ENCODE results near the gene SYCE3.
"Not testable (repeated sequence)": the region's sequence is repeated elsewhere in the genome, so short reads cannot be mapped to it uniquely, and the experiment has no call there.

Gene SYCE3

GRCh38 chr22:50562523-50563412, at the start of gene SYCE3:
Gene SYCE3, minus strand, starts transcription at chr22:50562919. Its CDS starts 6,514 bp downstream, at chr22:50556405.
- Histone ChIP-seq H3K36me3 (ENCODE audit: control insufficient read depth in 2 of 2, insufficient read depth in 2 of 2, low read length in 2 of 2) (no peaks in the 10 kb centered on the region), H3K27me3 (ENCODE audit: control insufficient read depth in 1 of 2, insufficient read depth in 2 of 2, low read length in 2 of 2) (peaks cover 0 to 1% of the 10 kb centered on the region in 2 donors), H3K4me3 (ENCODE audit: low read length in 2 of 2) (peak within 1 kb of the TSS; percentile 76 to 92), H3K9ac (ENCODE audit: low read length in 2 of 2) (peak within 1 kb of the TSS; percentile 65 to 80), H3K27ac (ENCODE audit: low read length) (no peak within 1 kb of the TSS), H3K9me3 (ENCODE audit: control insufficient read depth in 2 of 2, low read length in 2 of 2) (no peaks in the 10 kb centered on the region), H3K4me1 (ENCODE audit: control insufficient read depth, insufficient read depth, low read length) (peaks cover 10% of the 10 kb centered on the region)

GRCh38 chr22:50612168-50612527, 49.4 kb upstream of the SYCE3 start:
- Histone ChIP-seq H3K9ac (ENCODE audit: low read length in 2 of 2) (no peak overlapping the region), H3K27me3 (ENCODE audit: control insufficient read depth in 1 of 2, insufficient read depth in 2 of 2, low read length in 2 of 2) (peaks cover 17 to 19% of the 10 kb centered on the region in 2 donors), H3K4me1 (ENCODE audit: control insufficient read depth, insufficient read depth, low read length) (no peaks in the 10 kb centered on the region), H3K9me3 (ENCODE audit: control insufficient read depth in 2 of 2, low read length in 2 of 2) (no peaks in the 10 kb centered on the region), H3K27ac (ENCODE audit: low read length) (no peak overlapping the region), H3K36me3 (ENCODE audit: control insufficient read depth in 2 of 2, insufficient read depth in 2 of 2, low read length in 2 of 2) (no peaks in the 10 kb centered on the region), H3K4me3 (ENCODE audit: low read length in 2 of 2) (no peak overlapping the region)

GRCh38 chr22:50611341-50612060, 48.8 kb upstream of the SYCE3 start:
- no peak overlapping the region for H3K4me3 ChIP-seq (ENCODE audit: low read length in 2 of 2)
- H3K27me3 ChIP-seq (ENCODE audit: control insufficient read depth in 1 of 2, insufficient read depth in 2 of 2, low read length in 2 of 2): peaks cover 19 to 20% of the 10 kb centered on the region in 2 donors
- no peaks in the 10 kb centered on the region for H3K4me1 ChIP-seq (ENCODE audit: control insufficient read depth, insufficient read depth, low read length)
- H3K36me3 ChIP-seq (ENCODE audit: control insufficient read depth in 2 of 2, insufficient read depth in 2 of 2, low read length in 2 of 2): no peaks in the 10 kb centered on the region
- no peaks in the 10 kb centered on the region for H3K9me3 ChIP-seq (ENCODE audit: control insufficient read depth in 2 of 2, low read length in 2 of 2)
- no peak overlapping the region for H3K9ac ChIP-seq (ENCODE audit: low read length in 2 of 2)
- no peak overlapping the region for H3K27ac ChIP-seq (ENCODE audit: low read length)

GRCh38 chr22:50610581-50610980, 47.9 kb upstream of the SYCE3 start:
- Histone ChIP-seq H3K9ac (ENCODE audit: low read length in 2 of 2) (no peak overlapping the region), H3K4me3 (ENCODE audit: low read length in 2 of 2) (no peak overlapping the region), H3K27me3 (ENCODE audit: control insufficient read depth in 1 of 2, insufficient read depth in 2 of 2, low read length in 2 of 2) (peaks cover 20% of the 10 kb centered on the region in 2 donors), H3K27ac (ENCODE audit: low read length) (no peak overlapping the region), H3K36me3 (ENCODE audit: control insufficient read depth in 2 of 2, insufficient read depth in 2 of 2, low read length in 2 of 2) (no peaks in the 10 kb centered on the region), H3K4me1 (ENCODE audit: control insufficient read depth, insufficient read depth, low read length) (no peaks in the 10 kb centered on the region), H3K9me3 (ENCODE audit: control insufficient read depth in 2 of 2, low read length in 2 of 2) (no peaks in the 10 kb centered on the region)

- Histone ChIP-seq H3K4me1 (ENCODE audit: control insufficient read depth, insufficient read depth, low read length) (no peaks in the 10 kb centered on the region), H3K4me3 (ENCODE audit: low read length in 2 of 2) (no peak overlapping the region), H3K9me3 (ENCODE audit: control insufficient read depth in 2 of 2, low read length in 2 of 2) (no peaks in the 10 kb centered on the region), H3K27me3 (ENCODE audit: control insufficient read depth in 1 of 2, insufficient read depth in 2 of 2, low read length in 2 of 2) (peaks cover 22 to 25% of the 10 kb centered on the region in 2 donors), H3K27ac (ENCODE audit: low read length) (no peak overlapping the region), H3K9ac (ENCODE audit: low read length in 2 of 2) (no peak overlapping the region), H3K36me3 (ENCODE audit: control insufficient read depth in 2 of 2, insufficient read depth in 2 of 2, low read length in 2 of 2) (no peaks in the 10 kb centered on the region)
Measured at GRCh38 chr22:50610041-50610451, 47.3 kb upstream of the SYCE3 start.

GRCh38 chr22:50609599-50609998, 46.9 kb upstream of the SYCE3 start:
- Histone ChIP-seq H3K27ac (ENCODE audit: low read length) (no peak overlapping the region), H3K36me3 (ENCODE audit: control insufficient read depth in 2 of 2, insufficient read depth in 2 of 2, low read length in 2 of 2) (no peaks in the 10 kb centered on the region), H3K27me3 (ENCODE audit: control insufficient read depth in 1 of 2, insufficient read depth in 2 of 2, low read length in 2 of 2) (peaks cover 24 to 30% of the 10 kb centered on the region in 2 donors), H3K4me1 (ENCODE audit: control insufficient read depth, insufficient read depth, low read length) (no peaks in the 10 kb centered on the region), H3K9me3 (ENCODE audit: control insufficient read depth in 2 of 2, low read length in 2 of 2) (no peaks in the 10 kb centered on the region), H3K9ac (ENCODE audit: low read length in 2 of 2) (no peak overlapping the region), H3K4me3 (ENCODE audit: low read length in 2 of 2) (no peak overlapping the region)

GRCh38 chr22:50608996-50609395, 46.3 kb upstream of the SYCE3 start:
- Histone ChIP-seq H3K27me3 (ENCODE audit: control insufficient read depth in 1 of 2, insufficient read depth in 2 of 2, low read length in 2 of 2) (peaks cover 24 to 34% of the 10 kb centered on the region in 2 donors), H3K9ac (ENCODE audit: low read length in 2 of 2) (no peak overlapping the region), H3K4me3 (ENCODE audit: low read length in 2 of 2) (no peak overlapping the region), H3K4me1 (ENCODE audit: control insufficient read depth, insufficient read depth, low read length) (no peaks in the 10 kb centered on the region), H3K9me3 (ENCODE audit: control insufficient read depth in 2 of 2, low read length in 2 of 2) (no peaks in the 10 kb centered on the region), H3K27ac (ENCODE audit: low read length) (no peak overlapping the region), H3K36me3 (ENCODE audit: control insufficient read depth in 2 of 2, insufficient read depth in 2 of 2, low read length in 2 of 2) (no peaks in the 10 kb centered on the region)

GRCh38 chr22:50608058-50608840, 45.5 kb upstream of the SYCE3 start:
- H3K9ac ChIP-seq (ENCODE audit: low read length in 2 of 2); H3K9me3 ChIP-seq (ENCODE audit: control insufficient read depth in 2 of 2, low read length in 2 of 2); H3K27ac ChIP-seq (ENCODE audit: low read length); H3K36me3 ChIP-seq (ENCODE audit: control insufficient read depth in 2 of 2, insufficient read depth in 2 of 2, low read length in 2 of 2); H3K4me1 ChIP-seq (ENCODE audit: control insufficient read depth, insufficient read depth, low read length); H3K4me3 ChIP-seq (ENCODE audit: low read length in 2 of 2): not testable (repeated sequence)
- peaks cover 22 to 34% of the 10 kb centered on the region in 2 donors for H3K27me3 ChIP-seq (ENCODE audit: control insufficient read depth in 1 of 2, insufficient read depth in 2 of 2, low read length in 2 of 2)

- H3K27ac ChIP-seq (ENCODE audit: low read length): no peak overlapping the region
- no peaks in the 10 kb centered on the region for H3K9me3 ChIP-seq (ENCODE audit: control insufficient read depth in 2 of 2, low read length in 2 of 2)
- no peak overlapping the region for H3K4me3 ChIP-seq (ENCODE audit: low read length in 2 of 2)
- H3K27me3 ChIP-seq (ENCODE audit: control insufficient read depth in 1 of 2, insufficient read depth in 2 of 2, low read length in 2 of 2): peaks cover 27 to 40% of the 10 kb centered on the region in 2 donors
- H3K36me3 ChIP-seq (ENCODE audit: control insufficient read depth in 2 of 2, insufficient read depth in 2 of 2, low read length in 2 of 2): no peaks in the 10 kb centered on the region
- H3K4me1 ChIP-seq (ENCODE audit: control insufficient read depth, insufficient read depth, low read length): no peaks in the 10 kb centered on the region
- H3K9ac ChIP-seq (ENCODE audit: low read length in 2 of 2): no peak overlapping the region
Measured at GRCh38 chr22:50607659-50608020, 44.9 kb upstream of the SYCE3 start.

- Histone ChIP-seq H3K27me3 (ENCODE audit: control insufficient read depth in 1 of 2, insufficient read depth in 2 of 2, low read length in 2 of 2) (peaks cover 28 to 45% of the 10 kb centered on the region in 2 donors), H3K4me1 (ENCODE audit: control insufficient read depth, insufficient read depth, low read length) (no peaks in the 10 kb centered on the region), H3K9ac (ENCODE audit: low read length in 2 of 2) (no peak overlapping the region), H3K27ac (ENCODE audit: low read length) (no peak overlapping the region), H3K36me3 (ENCODE audit: control insufficient read depth in 2 of 2, insufficient read depth in 2 of 2, low read length in 2 of 2) (no peaks in the 10 kb centered on the region), H3K9me3 (ENCODE audit: control insufficient read depth in 2 of 2, low read length in 2 of 2) (no peaks in the 10 kb centered on the region), H3K4me3 (ENCODE audit: low read length in 2 of 2) (no peak overlapping the region)
Measured at GRCh38 chr22:50606946-50607658, 44.4 kb upstream of the SYCE3 start.

All from stomach smooth muscle (tissue), 2 donors.